Activated CD4-positive, alpha-beta T cell treated with anti-CD3 and anti-CD28 coated beads for 48 hours (primary cell): ENCODE data around the gene LRRC19.

Source experiments
- DNase-seq: peaks from one replicate; pipeline ENCODE4 v3.0.0-alpha.2; 2020

Gene LRRC19, protein sequence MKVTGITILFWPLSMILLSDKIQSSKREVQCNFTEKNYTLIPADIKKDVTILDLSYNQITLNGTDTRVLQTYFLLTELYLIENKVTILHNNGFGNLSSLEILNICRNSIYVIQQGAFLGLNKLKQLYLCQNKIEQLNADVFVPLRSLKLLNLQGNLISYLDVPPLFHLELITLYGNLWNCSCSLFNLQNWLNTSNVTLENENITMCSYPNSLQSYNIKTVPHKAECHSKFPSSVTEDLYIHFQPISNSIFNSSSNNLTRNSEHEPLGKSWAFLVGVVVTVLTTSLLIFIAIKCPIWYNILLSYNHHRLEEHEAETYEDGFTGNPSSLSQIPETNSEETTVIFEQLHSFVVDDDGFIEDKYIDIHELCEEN

GRCh38 chr9:27005491-27005890 lies at the start of gene LRRC19:
TSS of gene LRRC19 (minus strand) at chr9:27005672. CDS start at chr9:26999694, 5,978 bp downstream.
- no peak for DNase-seq

DNA sequence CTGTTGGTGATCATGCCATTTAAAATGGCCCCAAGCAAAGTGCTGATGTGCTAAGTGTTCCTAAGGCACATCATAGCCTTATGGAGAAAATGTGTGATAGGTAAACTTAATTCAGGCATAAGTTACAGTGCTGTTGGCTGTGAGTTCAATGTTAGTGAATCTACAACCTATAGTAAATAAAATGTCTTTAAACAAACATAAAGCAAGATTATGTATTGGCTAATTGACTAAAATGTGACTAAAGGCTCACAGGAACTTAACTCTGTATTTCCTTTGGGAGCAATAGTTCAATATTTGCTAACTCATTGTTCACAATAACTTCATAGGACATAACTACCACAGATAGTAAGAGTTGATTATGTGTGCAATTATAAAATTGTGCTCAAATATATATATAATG lies 49.4 kb upstream of the LRRC19 start:
- no peak for DNase-seq

DNA sequence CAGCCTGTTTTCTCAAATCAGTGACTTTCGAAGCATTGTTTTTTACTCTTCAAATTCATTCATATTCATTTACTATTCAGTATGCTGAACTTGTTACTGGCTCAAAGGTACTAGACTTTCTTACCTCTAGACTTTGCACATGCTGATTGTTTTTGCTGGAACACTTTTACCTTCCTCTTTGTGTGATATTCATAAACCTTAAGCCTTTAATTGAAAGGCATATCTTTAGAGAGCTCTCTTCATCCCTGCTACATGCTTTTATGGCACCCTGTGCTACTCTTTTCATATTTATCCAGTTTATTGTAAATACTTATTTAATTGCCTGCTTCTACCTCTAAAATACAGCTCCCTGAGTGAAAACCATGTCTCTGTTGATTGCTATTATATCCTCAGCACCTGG lies 48.7 kb upstream of the LRRC19 start:
- no peak for DNase-seq

GRCh38 chr9:27053369-27054022 lies 48.0 kb upstream of the LRRC19 start:
- DNase-seq: no peak

- no peak for DNase-seq
Observed at GRCh38 chr9:27047136-27047535, 41.7 kb upstream of the LRRC19 start.

- DNase-seq: no peak
Observed at GRCh38 chr9:27043176-27043575, 37.7 kb upstream of the LRRC19 start.

DNA sequence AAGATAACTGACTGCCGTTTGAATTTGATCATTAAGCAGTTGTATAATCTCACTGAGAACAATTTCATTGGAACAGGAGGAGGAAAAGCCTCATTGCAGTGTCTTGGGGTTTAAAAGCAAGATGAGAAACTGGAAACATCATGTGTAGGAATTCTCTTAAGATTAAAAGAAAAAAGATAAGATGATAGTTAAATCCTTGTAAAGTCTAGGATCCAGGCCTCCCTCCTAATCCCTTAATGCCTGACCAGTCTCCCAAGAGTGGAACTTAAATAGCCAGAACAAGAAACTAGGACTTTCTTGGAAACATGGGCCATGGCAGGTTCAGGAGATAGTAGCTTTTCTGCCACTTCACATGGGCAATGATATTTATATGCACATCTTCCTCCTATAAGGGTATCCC lies 37.0 kb upstream of the LRRC19 start:
- no peak for DNase-seq

- DNase-seq: no peak
Observed at GRCh38 chr9:27041746-27042145, 36.3 kb upstream of the LRRC19 start.

- DNase-seq: no peak
Observed at GRCh38 chr9:27037499-27037898, 32.0 kb upstream of the LRRC19 start.

GRCh38 chr9:27033815-27034403 lies 28.4 kb upstream of the LRRC19 start:
- DNase-seq: peak; percentile 72

DNA sequence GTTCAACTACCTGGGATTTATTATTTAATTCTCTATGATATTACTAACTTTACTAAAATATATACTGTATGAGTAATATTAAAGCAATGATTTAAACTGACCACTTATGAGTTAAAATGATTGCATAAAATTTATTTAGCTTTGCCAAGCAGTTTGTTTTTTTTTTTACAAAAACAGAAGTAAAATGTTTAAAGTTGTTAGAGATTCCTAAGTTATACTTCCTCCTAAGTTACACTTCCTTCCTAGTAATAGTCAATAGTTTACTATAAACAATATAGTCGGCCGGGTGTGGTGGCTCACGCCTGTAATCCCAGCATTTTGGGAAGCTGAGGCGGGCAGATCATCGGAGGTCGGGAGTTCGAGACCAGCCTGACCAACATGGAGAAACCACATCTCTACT lies 23.7 kb upstream of the LRRC19 start:
- no peak for DNase-seq

DNA sequence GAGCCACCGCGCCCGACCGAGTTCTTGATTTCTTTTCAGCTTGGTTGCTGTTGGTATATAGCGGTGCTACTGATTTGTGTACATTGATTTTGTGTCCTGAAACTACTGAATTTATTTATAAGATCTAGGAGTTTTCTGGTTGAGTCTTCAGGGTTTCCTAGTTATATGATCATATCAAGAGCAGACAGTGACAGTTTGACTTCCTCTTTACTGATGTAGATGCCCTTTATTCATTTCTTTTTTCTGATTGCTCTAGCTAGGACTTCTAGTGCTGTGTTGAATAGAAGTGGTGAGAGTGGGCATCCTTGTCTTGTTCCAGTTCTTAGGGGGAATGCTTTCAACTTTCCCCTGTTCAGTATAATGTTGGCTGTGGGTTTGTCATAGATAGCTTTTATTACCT lies 17.4 kb upstream of the LRRC19 start:
- DNase-seq: no peak

DNA sequence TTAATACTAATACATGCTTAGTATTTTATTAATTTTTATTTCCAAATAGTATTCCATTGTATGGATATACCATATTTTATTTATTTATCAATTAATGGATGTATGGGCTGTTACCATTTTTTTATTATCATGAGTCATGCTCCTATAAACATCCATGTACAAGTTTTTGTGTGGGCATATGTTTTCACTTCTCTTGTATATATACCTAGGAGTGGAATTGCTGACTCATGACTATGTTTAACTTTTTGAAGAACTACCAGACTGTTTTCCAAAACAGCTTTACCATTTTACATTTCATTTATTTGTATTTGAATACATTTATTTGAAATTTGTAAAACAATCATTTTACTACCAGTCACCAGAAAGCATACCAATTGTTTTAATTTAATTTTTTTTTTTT lies 14.1 kb upstream of the LRRC19 start:
- DNase-seq: no peak

DNA sequence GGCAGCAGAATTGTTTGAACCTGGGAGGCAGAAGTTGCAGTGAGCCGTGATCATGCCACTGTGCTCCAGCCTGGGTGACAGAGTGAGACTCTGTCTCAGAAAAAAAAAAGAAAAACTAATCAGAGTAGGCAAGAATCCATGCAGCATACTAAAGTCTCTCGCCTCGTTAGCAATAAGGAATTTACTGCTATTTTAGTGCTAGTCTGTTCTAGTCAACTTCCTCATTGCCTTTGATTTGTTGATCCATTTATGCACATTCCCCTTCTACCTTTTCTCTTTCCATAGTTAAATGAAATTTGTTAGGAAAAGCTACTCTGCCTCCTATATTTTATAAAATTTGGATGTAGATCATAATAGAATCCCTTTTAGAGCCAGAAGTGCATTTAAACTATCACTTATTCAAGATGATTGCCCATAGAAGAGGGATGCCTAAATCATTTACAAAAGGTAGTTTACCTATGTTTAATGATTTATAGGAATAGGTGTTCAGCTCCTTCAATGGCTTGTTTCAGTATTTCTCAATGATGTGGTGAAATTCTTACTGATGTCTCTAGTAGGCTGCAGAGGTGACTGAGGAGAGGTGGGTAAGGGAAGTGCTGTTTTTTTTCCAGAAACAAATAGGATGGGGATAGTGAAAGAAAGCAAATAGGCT lies 1.9 kb downstream of the LRRC19 start:
- no peak for DNase-seq

DNA sequence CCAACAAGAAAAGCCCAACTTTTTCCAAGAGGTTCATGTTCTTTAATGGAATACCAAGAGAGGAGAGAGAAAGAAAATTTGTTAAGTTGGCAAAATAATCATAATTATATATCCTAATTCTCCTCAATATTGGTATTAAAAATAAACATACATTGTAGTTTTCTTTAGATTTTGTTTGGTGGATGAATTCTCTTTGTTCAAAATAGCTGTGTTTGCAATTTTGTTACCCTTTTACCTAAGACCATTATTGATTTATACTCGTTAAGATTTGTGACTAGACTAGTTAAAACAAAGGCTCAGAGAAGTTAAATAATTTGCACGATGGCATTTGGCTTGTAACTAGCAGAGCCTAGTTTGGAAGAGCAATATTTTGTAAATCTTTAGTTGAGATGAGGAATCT lies 9.7 kb downstream of the LRRC19 start:
- no peak for DNase-seq

DNA sequence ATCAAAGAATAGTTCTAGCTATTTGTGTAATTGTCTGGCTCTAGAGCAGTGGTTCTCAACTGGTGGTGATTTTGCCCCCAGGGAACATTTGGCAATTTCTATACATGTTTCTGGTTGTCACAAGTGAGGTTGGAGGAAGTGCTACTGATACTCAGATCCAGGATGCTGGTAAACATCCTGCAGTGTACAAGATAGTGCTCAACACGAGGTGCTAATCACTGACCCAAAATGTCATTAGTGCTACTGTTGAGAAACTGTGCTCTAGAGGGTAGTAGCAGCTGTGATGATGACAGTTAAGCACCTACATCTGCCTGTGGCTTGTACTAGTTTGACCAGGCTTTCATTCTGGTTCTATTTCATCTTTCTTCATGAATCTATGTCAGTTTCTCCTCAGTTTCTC lies 22.1 kb downstream of the LRRC19 start:
- DNase-seq: no peak

GRCh38 chr9:26975728-26976707 lies 29.5 kb downstream of the LRRC19 start:
- peak; percentile 6 for DNase-seq

DNA sequence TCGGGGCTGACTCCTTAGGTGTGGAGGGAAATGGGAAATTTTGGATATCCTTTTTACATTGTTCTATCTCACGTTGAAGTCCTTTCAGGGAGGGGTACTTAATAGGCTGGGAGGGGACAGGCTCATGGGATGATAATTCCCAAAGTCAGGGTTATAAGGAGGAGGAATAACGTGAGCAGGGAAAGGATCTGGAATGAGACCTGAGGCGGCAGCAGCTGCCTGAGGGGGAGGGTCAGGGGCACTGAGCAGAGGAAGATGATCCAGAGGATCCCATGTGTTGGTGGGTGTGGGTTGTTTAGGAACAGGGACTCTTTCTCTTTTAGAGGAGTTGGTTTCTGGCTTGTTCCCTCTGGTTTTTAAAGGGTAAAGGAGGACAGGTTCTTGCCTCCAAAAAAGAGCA lies 30.5 kb downstream of the LRRC19 start:
- no peak for DNase-seq

GRCh38 chr9:26973989-26974388 lies 31.5 kb downstream of the LRRC19 start:
- DNase-seq: no peak

GRCh38 chr9:26971721-26972120 lies 33.8 kb downstream of the LRRC19 start:
- DNase-seq: no peak

DNA sequence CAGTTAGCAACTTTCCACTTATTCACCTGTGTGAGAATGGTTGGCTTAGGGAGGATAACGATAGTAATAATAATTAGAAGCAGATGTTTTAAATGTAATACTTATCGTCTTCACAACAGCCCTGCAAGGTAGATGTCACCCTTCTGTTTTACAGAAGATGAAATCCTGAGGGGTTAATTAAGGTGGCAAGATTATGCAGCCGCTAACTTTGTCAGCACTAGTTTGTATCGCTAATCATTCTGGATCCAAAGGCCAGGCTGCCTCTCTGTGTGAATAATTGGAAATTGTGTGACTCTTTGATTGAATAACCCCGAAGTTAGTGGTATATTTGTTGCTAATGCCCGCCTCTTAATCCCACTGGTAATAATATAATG lies 48.6 kb downstream of the LRRC19 start:
- no peak for DNase-seq
